Mesendoderm (in vitro differentiated cells): ENCODE measurements around the gene CDH11.

ENCODE experiments used
- DNase-seq: peaks from one replicate; pipeline ENCODE4 v3.0.0; 2013
- H2AK5ac ChIP-seq: 2 replicates; pipeline ENCODE4 v1.6.1; 2013; ENCODE audit warnings: low read length, inconsistent platforms
- H2BK120ac ChIP-seq: 2 replicates; pipeline ENCODE4 v1.6.1; 2013; ENCODE audit warnings: low read depth, mild to moderate bottlenecking, low read length, moderate library complexity, mixed read lengths
- H2BK15ac ChIP-seq: replicated peaks from 2 replicates; pipeline ENCODE4 v1.6.1; 2013; ENCODE audit warnings: low read depth, mild to moderate bottlenecking, moderate library complexity
- H2BK5ac ChIP-seq: 2 replicates; pipeline ENCODE4 v1.6.1; 2013; ENCODE audit warnings: low read length, inconsistent platforms
- H3K18ac ChIP-seq: 2 replicates; pipeline ENCODE4 v1.6.1; 2013; ENCODE audit warnings: mild to moderate bottlenecking, low read length, mixed read lengths
- H3K23ac ChIP-seq: one replicate; pipeline ENCODE4 v1.6.1; 2013; ENCODE audit warnings: low read length
- H3K27ac ChIP-seq: 2 replicates; pipeline ENCODE4 v1.5.1; 2013; ENCODE audit warnings: low read depth, mild to moderate bottlenecking, inconsistent platforms, low read length, moderate library complexity
- H3K27me3 ChIP-seq: 2 replicates; pipeline ENCODE4 v1.6.1; 2013; ENCODE audit warnings: low read length, control low read depth, mild to moderate bottlenecking, inconsistent platforms; ENCODE audit not compliant: insufficient read depth, poor library complexity
- H3K36me3 ChIP-seq: 2 replicates; pipeline ENCODE4 v1.6.1; 2013; ENCODE audit warnings: low read length, inconsistent platforms; ENCODE audit not compliant: control insufficient read depth, insufficient read depth
- H3K4ac ChIP-seq: one replicate; pipeline ENCODE4 v1.6.1; 2013; ENCODE audit warnings: low read depth, mild to moderate bottlenecking, low read length, moderate library complexity
- H3K4me1 ChIP-seq: 2 replicates; pipeline ENCODE4 v1.6.1; 2013; ENCODE audit warnings: low read depth, low read length, inconsistent platforms; ENCODE audit not compliant: control insufficient read depth
- H3K4me2 ChIP-seq: 2 replicates; pipeline ENCODE4 v1.6.1; 2013; ENCODE audit warnings: low read length
- H3K4me3 ChIP-seq: 2 replicates; pipeline ENCODE4 v1.5.1; 2013; ENCODE audit warnings: mild to moderate bottlenecking, low read length
- H3K56ac ChIP-seq: one replicate; pipeline ENCODE4 v1.6.1; 2013; ENCODE audit warnings: low read length
- H3K79me1 ChIP-seq: 2 replicates; pipeline ENCODE4 v1.6.1; 2013; ENCODE audit warnings: low read length, inconsistent platforms
- H3K79me2 ChIP-seq: 2 replicates; pipeline ENCODE4 v1.6.1; 2013; ENCODE audit warnings: mild to moderate bottlenecking, low read length; ENCODE audit not compliant: control insufficient read depth, insufficient read depth
- H3K9ac ChIP-seq: 2 replicates; pipeline ENCODE4 v1.6.1; 2013; ENCODE audit warnings: low read length, inconsistent platforms
- H4K5ac ChIP-seq: one replicate; pipeline ENCODE4 v1.6.1; 2013; ENCODE audit warnings: low read length
- H4K8ac ChIP-seq: one replicate; pipeline ENCODE4 v1.6.1; 2013; ENCODE audit warnings: low read depth, mild to moderate bottlenecking, control low read depth, low read length, moderate library complexity
- WGBS: extraction: QIAGEN DNeasy Blood & Tissue Kit; methylation state at CpG from one replicate; pipeline ENCODE4 v1.1.7; 2013; ENCODE audit warnings: low lambda C conversion rate, missing lambda C conversion rate; ENCODE audit not compliant: insufficient coverage; ENCODE audit errors: extremely low coverage; 5-methylcytosine and 5-hydroxymethylcytosine counted together

CDH11 gene

DNA sequence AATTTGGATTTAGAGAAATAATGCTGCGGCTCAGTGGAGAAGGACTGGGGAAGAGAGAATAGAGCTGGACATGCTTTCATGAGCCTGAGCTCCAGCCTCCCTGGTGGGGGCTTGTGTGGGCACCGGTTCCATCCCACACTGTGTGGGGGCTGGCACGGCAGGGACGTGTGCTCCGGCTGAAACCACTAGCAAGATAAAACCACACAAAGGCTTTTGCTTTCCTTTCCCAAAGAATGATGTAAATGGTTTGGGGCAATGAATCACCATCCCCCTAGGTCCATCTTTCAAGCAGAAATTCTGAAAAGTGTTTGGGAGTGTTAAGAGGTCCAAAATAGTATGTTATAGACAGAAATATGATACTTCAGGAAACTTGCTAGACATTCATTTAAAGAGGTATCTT is 77.0 kb downstream of the CDH11 start:
- H3K27ac ChIP-seq, result no peak overlapping the region
- no peak overlapping the region for H2BK120ac ChIP-seq
- no peak overlapping the region for H3K9ac ChIP-seq
- H3K27me3 ChIP-seq, result no peaks in the 10 kb centered on the region
- H4K8ac ChIP-seq, result no peak overlapping the region
- H3K4ac ChIP-seq, result no peak overlapping the region
- no peak overlapping the region for H3K18ac ChIP-seq
- no peaks in the 10 kb centered on the region for H3K79me2 ChIP-seq
- DNase-seq, result no peak
- no peak overlapping the region for H3K4me2 ChIP-seq
- H3K4me3 ChIP-seq, result no peak overlapping the region
- H3K56ac ChIP-seq, result no peak overlapping the region
- H2AK5ac ChIP-seq, result no peak overlapping the region
- H2BK15ac ChIP-seq, result no peak overlapping the region
- no peaks in the 10 kb centered on the region for H3K4me1 ChIP-seq
- no peaks in the 10 kb centered on the region for H3K36me3 ChIP-seq
- no peaks in the 10 kb centered on the region for H3K79me1 ChIP-seq
- no peak overlapping the region for H4K5ac ChIP-seq
- H2BK5ac ChIP-seq, result no peak overlapping the region
- WGBS, result no CpG with 5 or more reads among the region's 5 CpGs
- no peak overlapping the region for H3K23ac ChIP-seq

DNA sequence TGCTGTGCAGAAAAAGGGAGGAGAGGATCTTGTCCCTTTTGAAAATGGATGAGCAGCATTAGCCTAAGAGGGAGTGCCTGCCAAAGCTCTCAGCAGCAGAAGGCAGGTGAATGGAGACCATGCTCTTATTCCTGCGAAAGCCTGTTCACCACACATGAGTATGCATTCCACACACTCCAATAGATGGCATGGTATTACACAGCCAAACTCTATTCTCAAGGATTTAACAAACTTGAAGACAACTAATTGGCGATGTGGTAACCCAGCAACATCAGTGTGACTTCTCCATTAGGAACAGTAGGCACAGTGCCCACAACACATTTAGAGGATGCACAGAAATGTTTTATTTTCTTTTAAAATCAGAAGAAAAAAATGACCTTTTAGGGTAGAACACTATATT is 77.8 kb downstream of the CDH11 start:
- no peaks in the 10 kb centered on the region for H3K79me1 ChIP-seq
- H4K5ac ChIP-seq, result no peak overlapping the region
- H2BK120ac ChIP-seq, result no peak overlapping the region
- no CpG with 5 or more reads among the region's 2 CpGs for WGBS
- no peaks in the 10 kb centered on the region for H3K36me3 ChIP-seq
- H3K4me3 ChIP-seq, result no peak overlapping the region
- H3K4ac ChIP-seq, result no peak overlapping the region
- no peak overlapping the region for H3K4me2 ChIP-seq
- no peak overlapping the region for H3K23ac ChIP-seq
- H3K27me3 ChIP-seq, result no peaks in the 10 kb centered on the region
- DNase-seq, result no peak
- no peaks in the 10 kb centered on the region for H3K79me2 ChIP-seq
- no peak overlapping the region for H4K8ac ChIP-seq
- no peaks in the 10 kb centered on the region for H3K4me1 ChIP-seq
- H3K18ac ChIP-seq, result no peak overlapping the region
- no peak overlapping the region for H3K27ac ChIP-seq
- no peak overlapping the region for H2BK5ac ChIP-seq
- H2BK15ac ChIP-seq, result no peak overlapping the region
- no peak overlapping the region for H2AK5ac ChIP-seq
- no peak overlapping the region for H3K9ac ChIP-seq
- no peak overlapping the region for H3K56ac ChIP-seq

DNA sequence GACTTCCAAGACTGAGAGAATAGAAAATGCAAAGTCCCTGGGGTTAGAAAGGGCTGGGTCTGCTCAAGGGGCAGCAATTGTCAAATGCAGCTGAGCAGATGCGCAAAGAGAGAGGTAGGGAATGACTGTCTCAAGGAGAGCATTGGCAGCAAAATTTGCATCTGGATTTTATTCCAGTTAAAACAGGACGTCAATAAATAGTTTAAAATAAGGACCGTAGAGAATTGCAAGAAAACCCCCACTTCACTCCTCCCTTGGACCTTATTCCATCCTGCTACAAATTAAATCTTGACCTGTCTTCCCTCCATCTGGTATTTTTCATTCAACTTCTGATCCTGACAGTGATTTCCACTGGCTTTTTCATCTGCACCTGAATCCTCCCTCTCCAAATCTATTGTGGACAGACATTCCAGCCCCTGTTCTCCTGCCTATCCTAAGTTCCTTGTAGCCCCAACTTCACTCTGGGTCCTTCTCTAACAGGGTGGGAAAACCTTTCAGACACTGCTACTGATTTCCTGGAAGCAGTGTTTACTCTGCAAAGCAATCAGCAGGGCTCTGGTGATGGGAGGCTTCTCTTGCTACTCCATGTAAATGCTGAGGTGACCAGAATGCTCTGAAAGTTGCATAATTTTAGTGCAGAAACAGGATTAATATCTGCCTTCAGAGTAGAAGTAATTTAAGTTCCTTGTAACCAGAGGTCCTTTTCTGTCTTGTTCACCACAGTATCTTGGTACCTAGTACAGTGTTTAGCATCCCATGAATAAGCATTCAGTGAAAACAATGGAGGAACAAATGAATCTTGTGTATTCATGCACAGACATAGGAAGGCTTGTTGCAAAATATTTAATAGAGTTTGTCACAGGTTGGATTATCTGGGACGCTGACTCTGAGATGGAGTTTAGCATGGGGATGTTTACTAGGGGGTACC is 79.2 kb downstream of the CDH11 start:
- Histone ChIP-seq H2BK120ac (no peak overlapping the region), H3K23ac (no peak overlapping the region), H3K4me3 (no peak overlapping the region), H3K18ac (no peak overlapping the region), H3K79me2 (no peaks in the 10 kb centered on the region), H4K5ac (no peak overlapping the region), H2BK15ac (no peak overlapping the region), H3K36me3 (no peaks in the 10 kb centered on the region), H3K4me1 (no peaks in the 10 kb centered on the region), H3K27ac (no peak overlapping the region), H3K56ac (no peak overlapping the region), H3K4ac (no peak overlapping the region), H2BK5ac (no peak overlapping the region), H3K9ac (no peak overlapping the region), H3K4me2 (no peak overlapping the region), H3K79me1 (no peaks in the 10 kb centered on the region), H2AK5ac (no peak overlapping the region), H3K27me3 (no peaks in the 10 kb centered on the region), H4K8ac (no peak overlapping the region)
- WGBS, result no CpG with 5 or more reads among the region's 4 CpGs
- no peak for DNase-seq

- H3K56ac ChIP-seq, result no peak overlapping the region
- no peak overlapping the region for H4K8ac ChIP-seq
- no peak overlapping the region for H2BK120ac ChIP-seq
- no peak overlapping the region for H3K18ac ChIP-seq
- DNase-seq, result no peak
- no peak overlapping the region for H2AK5ac ChIP-seq
- no peak overlapping the region for H2BK5ac ChIP-seq
- H3K23ac ChIP-seq, result no peak overlapping the region
- no peaks in the 10 kb centered on the region for H3K4me1 ChIP-seq
- no peak overlapping the region for H3K4me3 ChIP-seq
- no peak overlapping the region for H3K9ac ChIP-seq
- H3K79me1 ChIP-seq, result no peaks in the 10 kb centered on the region
- H3K79me2 ChIP-seq, result no peaks in the 10 kb centered on the region
- H3K36me3 ChIP-seq, result no peaks in the 10 kb centered on the region
- no CpG with 5 or more reads among the region's 5 CpGs for WGBS
- no peaks in the 10 kb centered on the region for H3K27me3 ChIP-seq
- no peak overlapping the region for H3K4me2 ChIP-seq
- H3K27ac ChIP-seq, result no peak overlapping the region
- no peak overlapping the region for H3K4ac ChIP-seq
- H4K5ac ChIP-seq, result no peak overlapping the region
- no peak overlapping the region for H2BK15ac ChIP-seq
These were observed 80.2 kb downstream of the CDH11 start for GRCh38 chr16:65041667-65042066.

DNA sequence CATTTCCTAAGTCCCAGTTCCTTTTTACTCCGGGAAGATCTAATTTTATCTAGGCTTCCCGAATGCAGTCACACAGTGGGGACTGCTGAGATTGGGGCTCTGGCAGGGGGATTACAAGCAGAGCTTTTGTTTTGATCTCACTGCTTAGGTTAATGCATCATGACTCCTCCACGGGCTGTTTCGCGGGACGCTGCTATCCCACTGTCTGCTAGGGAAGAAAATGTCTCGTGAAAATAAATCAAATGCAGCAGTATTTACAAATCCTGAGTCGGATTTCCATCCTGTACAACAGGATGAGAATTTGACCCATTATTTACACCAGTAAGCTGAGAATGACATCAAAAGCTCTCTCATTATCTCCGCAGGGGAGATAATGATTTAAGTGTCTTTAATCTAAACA is 83.8 kb downstream of the CDH11 start:
- Histone ChIP-seq H3K4me1 (no peaks in the 10 kb centered on the region), H3K4me2 (no peak overlapping the region), H2BK15ac (no peak overlapping the region), H3K27me3 (no peaks in the 10 kb centered on the region), H3K4ac (no peak overlapping the region), H2BK5ac (no peak overlapping the region), H3K27ac (no peak overlapping the region), H3K23ac (no peak overlapping the region), H3K18ac (no peak overlapping the region), H3K36me3 (no peaks in the 10 kb centered on the region), H4K8ac (no peak overlapping the region), H3K79me1 (no peaks in the 10 kb centered on the region), H3K56ac (no peak overlapping the region), H3K4me3 (no peak overlapping the region), H2AK5ac (no peak overlapping the region), H3K9ac (no peak overlapping the region), H4K5ac (no peak overlapping the region), H2BK120ac (no peak overlapping the region), H3K79me2 (no peaks in the 10 kb centered on the region)
- peak; percentile 45 for DNase-seq
- WGBS, result no CpG with 5 or more reads among the region's 9 CpGs

- no peak overlapping the region for H3K18ac ChIP-seq
- no peak overlapping the region for H2AK5ac ChIP-seq
- no peak overlapping the region for H3K9ac ChIP-seq
- H3K4me3 ChIP-seq, result no peak overlapping the region
- H3K23ac ChIP-seq, result no peak overlapping the region
- H3K27me3 ChIP-seq, result no peaks in the 10 kb centered on the region
- H4K8ac ChIP-seq, result no peak overlapping the region
- no peak overlapping the region for H3K4me2 ChIP-seq
- H3K36me3 ChIP-seq, result no peaks in the 10 kb centered on the region
- H2BK15ac ChIP-seq, result no peak overlapping the region
- H2BK120ac ChIP-seq, result no peak overlapping the region
- H2BK5ac ChIP-seq, result no peak overlapping the region
- no peak overlapping the region for H4K5ac ChIP-seq
- no peak overlapping the region for H3K27ac ChIP-seq
- no peaks in the 10 kb centered on the region for H3K79me2 ChIP-seq
- H3K56ac ChIP-seq, result no peak overlapping the region
- no peaks in the 10 kb centered on the region for H3K4me1 ChIP-seq
- H3K4ac ChIP-seq, result no peak overlapping the region
- no CpG with 5 or more reads among the region's 4 CpGs for WGBS
- H3K79me1 ChIP-seq, result no peaks in the 10 kb centered on the region
- DNase-seq, result peak; percentile 48
These were observed 84.3 kb downstream of the CDH11 start for GRCh38 chr16:65037556-65037955.
